LoVo (cell line): Measurements from ENCODE around the gene CLDND1.
A peak's percentile ranks its signal among the peaks of the same experiment; 100 is the strongest.

Experiments
- DNase-seq: peaks from one replicate; pipeline ENCODE4 v3.0.0-alpha.2; 2016; ENCODE audit warnings: low spot score

The CLDND1 gene

DNA sequence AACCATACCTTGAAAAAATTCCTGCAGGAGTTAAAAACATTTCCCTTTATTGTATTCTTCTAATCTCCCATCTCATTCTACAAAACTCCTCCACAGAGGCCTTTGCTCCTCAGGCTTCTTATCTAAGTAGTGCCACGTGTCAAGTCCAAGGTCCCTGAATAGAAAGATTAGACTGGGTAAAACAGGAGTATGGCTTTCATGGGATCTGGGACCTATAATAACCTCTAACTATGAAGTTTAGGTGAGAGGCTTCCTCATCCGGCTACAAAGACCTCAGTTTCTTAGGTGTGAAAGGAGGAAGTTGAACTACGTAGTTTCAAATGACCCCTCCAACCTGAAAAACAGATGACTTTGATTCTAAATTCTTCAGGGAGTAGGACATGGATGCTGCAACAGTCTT lies 29.1 kb upstream of the CLDND1 start:
- no peak for DNase-seq

DNA sequence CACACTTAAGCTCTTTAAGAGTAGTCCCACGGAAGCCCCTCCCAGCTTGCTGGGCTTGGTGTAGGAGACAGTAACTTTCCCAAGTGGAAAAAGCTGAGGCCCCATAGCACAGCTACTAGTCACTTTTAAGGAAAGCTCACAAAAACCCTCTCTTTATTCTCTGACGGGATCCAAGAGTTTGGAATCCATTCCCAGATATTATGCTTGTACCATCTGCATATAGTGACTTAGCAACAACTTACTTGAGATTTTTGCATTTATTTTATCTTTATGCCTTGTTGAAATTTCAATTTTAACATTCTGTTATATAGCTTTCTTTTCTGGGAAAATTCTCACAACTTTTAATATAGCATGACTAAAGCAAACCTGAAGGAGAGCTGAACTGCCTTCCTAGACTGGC lies 28.5 kb upstream of the CLDND1 start:
- no peak for DNase-seq

DNA sequence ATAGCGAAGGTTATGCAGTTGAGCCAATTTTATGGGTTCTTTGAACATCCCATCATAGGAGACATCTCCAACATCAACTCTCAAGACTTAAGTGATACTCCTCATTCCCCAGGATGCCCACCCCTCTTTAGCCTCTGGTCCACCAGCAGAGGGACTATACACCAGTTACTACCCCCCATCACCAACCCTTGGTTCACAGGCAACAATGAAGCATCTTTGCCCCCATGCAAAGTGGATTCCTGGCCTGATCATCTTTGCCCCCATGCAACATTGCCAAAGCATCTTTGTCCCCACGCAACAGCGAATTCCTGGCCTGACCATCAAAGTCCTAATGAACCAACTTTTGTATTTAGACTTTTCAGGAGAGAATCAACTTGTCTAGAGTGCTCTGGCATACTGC lies 28.1 kb upstream of the CLDND1 start:
- DNase-seq, result no peak

DNA sequence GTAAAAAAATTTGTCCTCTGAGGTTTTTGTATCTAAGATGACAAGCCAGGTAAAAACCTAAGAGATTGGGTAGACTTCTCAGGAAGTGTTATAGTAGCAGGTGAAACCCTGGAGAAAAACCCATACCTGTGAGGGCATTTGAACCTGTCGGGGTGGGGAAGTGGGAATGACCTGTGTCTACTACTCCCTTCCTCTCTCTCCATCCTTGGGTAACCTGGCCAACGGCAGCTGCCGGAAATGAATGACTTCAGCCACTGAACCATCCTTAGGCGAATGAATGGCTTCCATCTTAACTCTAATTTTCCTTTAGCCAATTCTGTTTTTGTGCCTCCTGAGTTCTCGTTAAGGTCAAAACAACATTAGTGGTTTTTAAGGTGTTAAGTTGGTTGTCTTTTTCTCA lies 25.8 kb upstream of the CLDND1 start:
- no peak for DNase-seq

DNA sequence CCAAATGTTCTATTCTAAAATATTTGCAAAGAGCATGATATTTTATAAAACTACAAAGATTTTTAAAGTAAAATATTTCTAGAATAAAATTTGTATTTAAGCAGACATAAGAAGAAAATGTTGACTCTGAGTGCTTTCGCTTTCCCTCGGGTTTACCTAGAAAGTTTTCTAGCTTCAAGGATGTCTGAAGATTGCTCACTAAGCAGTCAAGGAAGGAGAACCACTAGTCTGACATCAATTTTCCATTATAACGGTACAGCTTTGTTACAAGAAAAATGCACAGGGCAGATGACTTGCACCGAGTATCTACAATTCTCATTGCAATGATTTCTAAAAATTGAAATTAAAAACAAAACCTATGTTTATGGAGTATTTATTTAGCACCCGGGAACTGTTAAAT lies 23.2 kb upstream of the CLDND1 start:
- no peak for DNase-seq

DNA sequence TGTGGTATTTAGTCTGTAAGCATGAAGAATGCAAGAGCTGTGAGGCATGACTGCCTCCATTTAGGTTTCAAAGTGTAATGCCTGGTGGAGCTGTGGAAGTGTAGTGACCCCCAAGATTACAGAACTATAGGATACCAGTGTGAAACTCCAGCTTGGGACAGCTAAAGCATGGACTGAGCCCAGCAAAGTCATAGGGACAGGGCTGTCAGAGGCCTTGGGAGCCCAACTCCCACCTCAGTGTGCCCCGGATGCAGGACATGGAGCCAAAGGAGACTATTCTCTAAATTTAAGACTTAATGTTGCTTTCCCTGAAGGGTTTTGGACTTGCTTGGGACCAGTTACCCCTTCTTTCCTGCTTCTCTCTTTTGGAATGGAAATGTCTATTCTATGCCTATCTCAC lies 19.9 kb upstream of the CLDND1 start:
- no peak for DNase-seq

DNA sequence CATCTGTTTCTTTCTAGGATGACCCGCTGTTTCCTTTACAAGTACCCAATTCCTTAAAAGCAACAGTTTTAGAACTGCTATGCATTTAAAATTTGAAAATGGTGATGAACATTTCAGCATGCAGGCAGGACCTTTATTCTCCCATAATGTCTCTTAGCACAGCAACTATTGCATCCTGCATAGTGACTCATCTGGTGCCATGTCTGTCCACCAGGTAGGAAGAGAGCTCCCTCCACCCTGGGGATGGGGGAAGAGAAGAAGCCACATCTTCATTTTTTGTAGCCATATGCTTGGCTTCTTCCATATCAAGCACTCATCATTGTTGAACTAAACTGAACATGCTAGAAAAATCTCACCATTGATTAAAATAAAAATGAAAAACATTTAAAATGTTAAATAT lies 19.0 kb upstream of the CLDND1 start:
- DNase-seq, result no peak

DNA sequence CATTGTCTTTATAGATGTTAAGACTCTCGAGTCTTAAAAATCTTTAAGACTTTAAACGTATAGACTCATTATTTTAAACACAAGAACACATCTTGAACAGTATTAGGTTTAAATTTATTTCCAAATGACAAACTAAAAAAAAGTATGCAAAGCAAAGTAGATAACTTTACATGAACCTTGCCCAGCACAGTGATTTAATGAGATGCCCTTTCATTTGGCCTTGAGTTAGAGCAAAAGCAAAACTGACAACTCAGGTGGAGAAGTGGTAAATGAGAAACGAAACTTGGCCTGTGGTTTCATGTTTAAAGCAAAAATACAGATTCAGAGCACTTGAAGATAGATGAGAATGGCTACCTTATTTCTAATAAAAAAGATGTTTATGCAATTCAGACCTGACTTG lies 17.6 kb upstream of the CLDND1 start:
- no peak for DNase-seq

DNA sequence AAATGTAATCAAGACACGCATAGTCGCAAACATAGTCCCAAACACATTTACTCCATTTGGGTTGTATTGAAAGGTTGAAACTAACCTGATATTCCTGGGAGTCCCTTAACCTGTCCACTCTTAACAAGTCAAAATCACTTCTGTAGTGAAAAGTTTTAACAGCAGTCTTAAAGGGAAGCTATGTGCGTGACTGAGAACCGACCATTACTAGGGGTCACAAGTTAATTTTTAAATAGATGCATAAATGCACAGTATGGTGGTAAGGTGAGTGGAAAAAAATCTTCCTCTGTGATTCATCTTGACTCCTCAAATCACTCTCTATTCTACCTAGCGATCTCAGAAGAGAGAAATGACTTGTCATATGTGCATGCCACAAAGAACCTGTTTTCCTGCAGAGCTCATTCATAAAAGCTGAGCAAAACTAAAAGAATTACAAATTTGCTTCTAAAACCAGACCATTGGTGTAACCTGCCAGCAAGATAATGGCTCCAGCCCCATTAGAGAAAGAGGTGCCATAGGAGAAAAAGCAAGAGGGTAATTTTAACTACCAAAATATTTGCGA lies 13.8 kb upstream of the CLDND1 start:
- DNase-seq, result no peak

DNA sequence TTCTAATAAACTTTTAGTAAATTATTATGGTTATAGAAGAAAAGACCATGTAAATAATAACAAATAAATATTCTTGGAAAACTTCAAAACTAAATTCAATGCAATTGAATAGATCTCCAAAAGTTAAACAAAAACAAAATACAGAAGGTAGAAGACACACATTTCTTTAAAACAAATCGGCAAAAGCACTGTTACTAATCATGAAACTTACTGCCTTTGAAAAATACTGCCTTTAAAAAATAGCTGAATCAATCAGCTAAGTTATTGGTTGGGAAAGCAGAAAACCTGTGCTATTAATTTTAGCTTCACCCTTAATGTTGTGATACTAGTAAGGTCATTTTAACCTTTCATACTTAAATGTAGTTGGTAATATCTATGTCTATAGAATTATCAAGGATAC lies 12.0 kb upstream of the CLDND1 start:
- DNase-seq, result no peak

DNA sequence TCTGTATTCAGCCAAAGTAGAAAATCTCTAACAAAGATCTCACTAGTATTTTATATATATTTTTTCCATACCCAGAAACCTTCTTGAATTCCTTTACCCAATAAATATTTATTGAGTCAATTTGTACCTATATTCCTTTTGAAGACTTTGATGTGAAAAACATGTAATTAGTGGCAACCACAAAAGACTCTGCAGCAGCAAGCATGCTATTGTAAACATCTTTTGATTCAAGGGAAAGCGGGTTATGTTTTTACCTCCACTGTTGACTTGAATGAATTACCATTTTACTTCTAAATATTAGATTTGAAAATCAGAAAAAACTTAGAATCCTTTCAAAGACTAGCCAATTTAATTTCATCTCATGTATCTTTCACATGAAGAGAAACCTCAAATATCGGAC lies 11.5 kb upstream of the CLDND1 start:
- no peak for DNase-seq

DNA sequence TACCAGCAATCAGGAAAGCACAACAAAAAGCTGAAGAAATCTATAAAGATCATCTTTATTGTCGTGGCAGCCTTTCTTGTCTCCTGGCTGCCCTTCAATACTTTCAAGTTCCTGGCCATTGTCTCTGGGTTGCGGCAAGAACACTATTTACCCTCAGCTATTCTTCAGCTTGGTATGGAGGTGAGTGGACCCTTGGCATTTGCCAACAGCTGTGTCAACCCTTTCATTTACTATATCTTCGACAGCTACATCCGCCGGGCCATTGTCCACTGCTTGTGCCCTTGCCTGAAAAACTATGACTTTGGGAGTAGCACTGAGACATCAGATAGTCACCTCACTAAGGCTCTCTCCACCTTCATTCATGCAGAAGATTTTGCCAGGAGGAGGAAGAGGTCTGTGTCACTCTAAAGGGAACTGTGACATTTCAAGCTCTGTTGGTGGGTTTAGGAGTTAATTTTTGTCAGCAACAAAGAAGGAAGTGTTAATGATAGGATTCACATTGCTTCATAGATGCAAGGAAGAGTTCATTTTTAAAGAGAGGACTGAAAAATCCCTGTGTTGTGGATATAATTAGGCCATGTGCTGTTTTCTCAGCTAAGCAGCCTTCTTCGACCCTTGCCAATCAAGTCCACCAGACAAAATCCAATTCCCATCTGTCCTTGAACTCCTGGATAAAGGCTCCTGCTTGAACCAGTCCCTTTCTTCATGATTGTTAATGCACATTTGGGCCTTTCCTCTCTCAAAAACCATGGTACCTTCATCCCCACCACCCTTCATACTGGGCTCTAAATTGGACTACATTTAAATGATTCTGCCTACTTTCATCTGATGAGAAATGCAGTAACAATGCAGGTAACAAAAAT lies 10.2 kb upstream of the CLDND1 start:
- no peak for DNase-seq

DNA sequence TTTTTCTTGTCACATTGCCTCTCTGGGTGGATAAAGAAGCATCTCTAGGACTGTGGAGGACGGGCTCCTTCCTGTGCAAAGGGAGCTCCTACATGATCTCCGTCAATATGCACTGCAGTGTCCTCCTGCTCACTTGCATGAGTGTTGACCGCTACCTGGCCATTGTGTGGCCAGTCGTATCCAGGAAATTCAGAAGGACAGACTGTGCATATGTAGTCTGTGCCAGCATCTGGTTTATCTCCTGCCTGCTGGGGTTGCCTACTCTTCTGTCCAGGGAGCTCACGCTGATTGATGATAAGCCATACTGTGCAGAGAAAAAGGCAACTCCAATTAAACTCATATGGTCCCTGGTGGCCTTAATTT lies 9.6 kb upstream of the CLDND1 start:
- no peak for DNase-seq

DNA sequence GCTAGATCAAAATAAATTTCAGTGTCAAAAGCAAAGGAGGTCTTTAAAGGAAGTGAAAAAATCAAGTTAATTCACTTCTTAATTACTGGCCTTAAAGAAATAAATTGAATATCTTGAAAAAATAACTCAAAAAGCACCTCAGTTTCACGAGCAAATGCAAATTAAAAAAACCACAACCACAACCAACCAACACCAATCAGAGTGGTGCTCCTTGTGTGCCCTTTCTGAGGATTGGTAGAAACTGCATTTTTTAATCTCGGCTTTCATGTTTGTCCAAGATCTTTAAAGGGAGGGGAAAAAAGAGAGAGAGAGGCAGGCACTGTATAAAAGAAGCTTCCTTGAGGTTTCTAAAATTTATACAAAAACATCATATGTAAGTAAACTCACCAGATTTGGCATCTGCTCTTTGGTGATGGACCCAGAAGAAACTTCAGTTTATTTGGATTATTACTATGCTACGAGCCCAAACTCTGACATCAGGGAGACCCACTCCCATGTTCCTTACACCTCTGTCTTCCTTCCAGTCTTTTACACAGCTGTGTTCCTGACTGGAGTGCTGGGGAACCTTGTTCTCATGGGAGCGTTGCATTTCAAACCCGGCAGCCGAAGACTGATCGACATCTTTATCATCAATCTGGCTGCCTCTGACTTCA lies 9.0 kb upstream of the CLDND1 start, which contains the start of gene GPR15:
TSS of gene GPR15 (plus strand) at position 357 of the 653 bp plus-strand sequence. CDS start at position 413, 56 bp downstream.
- no peak for DNase-seq

DNA sequence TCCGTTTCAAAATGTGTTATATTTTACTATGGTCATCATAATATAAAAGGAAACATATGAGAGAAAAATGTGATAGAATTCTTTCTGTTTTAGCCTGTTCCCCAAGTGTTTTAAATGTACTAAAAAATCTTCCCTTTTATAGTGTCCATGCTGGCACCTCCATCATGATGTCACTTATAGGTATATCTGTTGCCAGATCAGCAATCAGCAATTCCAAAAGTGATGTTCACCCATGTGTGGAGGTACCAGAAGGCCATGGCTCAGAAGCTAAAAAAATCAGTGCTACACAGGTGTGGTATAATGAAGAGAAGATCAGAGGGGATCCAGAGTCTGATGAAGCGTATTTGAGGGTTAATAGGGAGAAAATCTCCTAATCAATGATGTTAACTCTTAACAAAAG lies 8.0 kb upstream of the CLDND1 start:
- DNase-seq, result no peak

DNA sequence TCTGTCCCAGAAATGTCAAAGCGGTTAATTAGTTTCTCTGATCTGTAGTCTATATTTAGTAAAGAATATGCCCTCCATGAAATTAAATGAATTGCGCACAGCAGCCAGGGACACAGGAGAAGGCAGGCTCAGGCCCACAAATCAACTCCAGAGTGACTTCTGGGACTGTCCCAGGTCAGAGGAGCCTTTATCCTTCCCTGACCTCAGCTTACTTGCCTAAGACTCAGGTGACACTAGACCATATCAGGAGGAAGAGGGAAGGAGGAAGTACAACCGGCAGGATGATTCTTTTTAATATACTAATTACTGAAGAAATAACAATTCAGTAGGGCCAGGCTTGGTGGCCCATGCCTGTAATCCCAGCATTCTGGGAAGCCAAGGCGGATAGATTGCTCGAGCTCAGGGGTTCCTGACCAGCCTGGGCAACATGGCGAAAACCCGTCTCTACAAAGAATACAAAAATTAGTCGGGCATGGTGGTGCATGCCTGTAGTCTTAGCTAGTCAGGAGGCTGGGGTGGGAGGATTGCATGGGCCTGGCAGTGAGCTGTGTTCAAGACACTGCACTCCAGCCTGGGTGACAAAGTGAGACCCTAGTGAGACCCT lies 7.3 kb upstream of the CLDND1 start:
- DNase-seq, result no peak

DNA sequence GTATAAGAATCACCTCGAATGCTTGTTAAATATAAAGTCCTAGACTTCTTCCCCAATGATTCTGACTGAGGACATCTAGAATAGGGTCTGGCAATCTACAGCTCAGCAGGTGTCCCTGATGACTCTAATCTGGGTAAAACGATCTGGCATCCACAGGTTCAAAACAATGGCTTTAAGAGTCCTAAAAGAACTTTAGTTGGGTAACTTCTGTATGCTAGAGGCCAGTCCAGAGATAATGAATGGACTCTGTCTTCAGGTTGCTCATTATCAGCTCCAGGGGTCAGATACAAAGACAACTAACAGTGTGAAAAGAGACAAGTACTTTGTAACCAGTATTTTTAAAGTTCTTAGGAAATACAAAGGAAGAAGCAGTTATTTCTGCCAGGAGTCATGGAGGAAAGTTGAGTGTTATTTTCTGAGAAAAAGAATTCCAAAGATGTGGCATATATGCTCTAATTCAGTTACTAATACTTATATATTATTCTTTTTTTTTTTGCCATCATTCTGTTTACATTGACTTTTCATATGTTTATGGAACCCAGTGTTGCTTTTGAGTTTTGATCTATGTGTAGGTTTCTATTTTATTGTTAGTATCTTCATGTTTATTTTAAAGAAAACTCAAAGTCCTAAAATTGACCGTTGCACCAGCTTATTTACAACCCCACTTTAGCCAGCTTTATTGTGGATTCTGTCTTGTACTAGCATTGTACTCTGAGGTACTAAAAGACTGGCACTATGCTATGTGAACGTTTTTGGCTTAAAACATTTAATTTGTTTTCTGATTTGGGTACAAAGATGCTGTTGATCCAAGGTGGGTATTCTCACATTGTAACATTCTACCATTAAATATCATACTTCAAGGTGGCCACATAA lies 6.0 kb upstream of the CLDND1 start:
- DNase-seq, result no peak

DNA sequence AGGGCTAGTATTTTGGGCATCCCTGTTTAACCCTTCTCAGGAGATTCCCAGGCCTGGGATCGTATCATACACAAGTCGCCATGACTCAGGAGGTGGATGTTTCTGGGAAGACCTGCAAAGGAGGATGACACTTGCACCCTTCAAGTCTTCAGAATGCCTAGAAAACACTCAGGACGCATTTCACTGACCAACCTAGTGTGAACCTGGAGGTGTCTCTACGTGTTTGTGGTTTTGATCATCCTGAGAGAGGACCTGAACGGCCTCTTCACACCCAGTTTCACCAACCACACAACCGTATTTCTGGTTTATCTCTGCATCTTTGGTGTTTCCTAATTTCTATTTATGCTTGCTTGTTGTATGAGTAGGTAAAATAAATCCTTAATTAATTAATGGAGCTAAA lies 2.8 kb upstream of the CLDND1 start:
- no peak for DNase-seq

DNA sequence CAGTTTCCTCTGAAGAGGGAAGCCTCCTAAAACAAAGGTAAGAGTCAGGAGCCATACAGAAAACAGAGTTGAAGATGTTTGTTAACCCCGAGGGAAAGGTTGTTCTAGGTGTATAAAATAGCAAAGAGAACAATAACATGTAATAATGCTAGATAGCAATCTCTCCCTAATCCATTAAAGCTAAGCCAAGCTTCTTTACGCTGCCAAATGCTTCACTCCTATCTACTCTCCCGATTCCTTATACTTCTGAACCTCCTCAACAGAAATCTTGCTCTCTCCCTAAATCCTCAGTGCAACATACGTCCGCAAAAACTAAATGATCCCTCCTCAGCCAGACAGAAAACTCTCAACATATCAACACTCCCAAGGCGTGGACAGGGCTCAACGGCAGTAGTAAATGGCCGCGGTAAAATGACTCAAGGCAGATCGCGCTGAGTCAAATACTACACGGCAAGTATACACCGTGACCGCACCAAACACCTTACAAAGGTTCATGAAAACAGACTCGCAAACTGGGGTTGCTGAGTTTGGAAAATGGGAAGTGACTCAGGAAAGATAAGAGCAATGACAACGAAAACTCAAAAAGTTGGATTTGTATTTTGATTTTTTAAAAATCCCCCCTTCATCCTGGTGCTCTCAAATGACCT lies 682 bp downstream of the CLDND1 start:
- DNase-seq, result peak; percentile 59

DNA sequence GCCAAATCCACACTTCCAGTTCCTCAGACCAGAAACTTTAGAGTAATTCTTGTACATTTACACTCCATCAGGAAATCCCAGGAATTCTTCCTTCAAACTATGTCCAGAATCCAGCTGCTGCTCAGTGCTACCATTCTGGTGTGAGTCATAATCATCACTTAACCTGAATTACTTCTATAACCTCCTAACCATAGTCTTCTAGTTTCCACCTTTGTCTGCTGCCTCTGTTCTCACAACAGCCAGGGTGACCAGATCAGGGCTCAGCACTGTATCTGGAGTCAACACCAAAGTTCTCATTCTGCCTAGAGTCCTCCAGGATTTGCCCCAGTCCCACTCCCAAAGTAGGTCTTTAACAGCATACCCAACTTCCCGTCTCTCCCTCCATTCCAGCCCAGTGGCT lies 3.4 kb downstream of the CLDND1 start:
- DNase-seq, result no peak

DNA sequence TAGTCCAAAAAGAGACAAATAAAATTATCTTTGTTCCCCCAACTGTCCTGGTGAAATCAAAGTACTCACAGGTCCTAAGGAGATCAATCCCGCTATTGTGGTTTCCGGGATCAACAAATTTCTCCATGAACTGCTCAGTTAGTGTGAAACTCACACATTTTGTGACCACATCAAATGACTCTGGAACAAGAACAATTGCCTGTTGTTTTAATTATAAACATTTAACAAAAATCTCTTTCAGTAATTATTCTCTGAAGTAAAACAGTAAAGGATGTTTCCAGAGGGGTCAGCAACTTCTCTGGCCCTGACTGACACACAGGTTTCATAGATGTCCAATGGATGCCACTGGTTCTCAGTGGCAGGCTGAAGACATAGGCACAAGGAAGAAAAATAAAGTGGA lies 3.9 kb downstream of the CLDND1 start:
- DNase-seq, result no peak

DNA sequence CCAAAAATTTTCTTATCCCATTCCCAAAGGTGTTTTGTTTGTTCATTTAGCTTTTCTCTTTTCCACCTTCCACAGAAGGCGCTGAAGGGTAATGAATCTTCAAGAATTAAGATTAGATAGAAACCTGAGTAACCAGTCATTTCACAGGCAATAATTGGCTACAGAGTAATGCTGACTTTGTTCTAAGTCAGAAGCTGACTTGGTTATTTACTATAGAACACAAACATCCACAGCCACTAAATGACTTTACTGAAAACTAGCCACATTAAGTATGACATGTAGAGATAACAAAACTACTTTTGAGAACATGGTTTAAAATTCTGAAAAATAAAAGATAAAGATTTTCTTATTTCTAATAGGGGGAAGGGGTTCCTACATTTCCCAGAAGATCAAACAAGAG lies 7.8 kb downstream of the CLDND1 start:
- no peak for DNase-seq
